Measurements from ENCODE around the gene ITGB6.

Gene ITGB6

GRCh38 chr2:160220545-160221009 is 20.5 kb upstream of the ITGB6 start:
- DNase-seq (ENCODE audit: low read depth in 1 of 2, low spot score in 1 of 2) = no peak
- H3K27ac ChIP-seq (replicated peaks) = no peak overlapping the region
- H3K27me3 ChIP-seq (ENCODE audit: insufficient read depth, poor library complexity, severe bottlenecking) = peaks cover 5% of the 10 kb centered on the region
- TF ChIP-seq, protein P1, sequence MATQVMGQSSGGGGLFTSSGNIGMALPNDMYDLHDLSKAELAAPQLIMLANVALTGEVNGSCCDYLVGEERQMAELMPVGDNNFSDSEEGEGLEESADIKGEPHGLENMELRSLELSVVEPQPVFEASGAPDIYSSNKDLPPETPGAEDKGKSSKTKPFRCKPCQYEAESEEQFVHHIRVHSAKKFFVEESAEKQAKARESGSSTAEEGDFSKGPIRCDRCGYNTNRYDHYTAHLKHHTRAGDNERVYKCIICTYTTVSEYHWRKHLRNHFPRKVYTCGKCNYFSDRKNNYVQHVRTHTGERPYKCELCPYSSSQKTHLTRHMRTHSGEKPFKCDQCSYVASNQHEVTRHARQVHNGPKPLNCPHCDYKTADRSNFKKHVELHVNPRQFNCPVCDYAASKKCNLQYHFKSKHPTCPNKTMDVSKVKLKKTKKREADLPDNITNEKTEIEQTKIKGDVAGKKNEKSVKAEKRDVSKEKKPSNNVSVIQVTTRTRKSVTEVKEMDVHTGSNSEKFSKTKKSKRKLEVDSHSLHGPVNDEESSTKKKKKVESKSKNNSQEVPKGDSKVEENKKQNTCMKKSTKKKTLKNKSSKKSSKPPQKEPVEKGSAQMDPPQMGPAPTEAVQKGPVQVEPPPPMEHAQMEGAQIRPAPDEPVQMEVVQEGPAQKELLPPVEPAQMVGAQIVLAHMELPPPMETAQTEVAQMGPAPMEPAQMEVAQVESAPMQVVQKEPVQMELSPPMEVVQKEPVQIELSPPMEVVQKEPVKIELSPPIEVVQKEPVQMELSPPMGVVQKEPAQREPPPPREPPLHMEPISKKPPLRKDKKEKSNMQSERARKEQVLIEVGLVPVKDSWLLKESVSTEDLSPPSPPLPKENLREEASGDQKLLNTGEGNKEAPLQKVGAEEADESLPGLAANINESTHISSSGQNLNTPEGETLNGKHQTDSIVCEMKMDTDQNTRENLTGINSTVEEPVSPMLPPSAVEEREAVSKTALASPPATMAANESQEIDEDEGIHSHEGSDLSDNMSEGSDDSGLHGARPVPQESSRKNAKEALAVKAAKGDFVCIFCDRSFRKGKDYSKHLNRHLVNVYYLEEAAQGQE (IDR thresholded peaks at IDR 0.05; ENCODE audit: insufficient replicate concordance, low read depth) = no peak
- TF ChIP-seq SPI1 (IDR thresholded peaks at IDR 0.05; ENCODE audit: borderline replicate concordance, low read depth) (no peak), GABPA (IDR thresholded peaks at IDR 0.05; ENCODE audit: low read depth) (no peak), CTCF (IDR thresholded peaks at IDR 0.05; ENCODE audit: insufficient read depth, low read length) (no peak), POLR2AphosphoS5 (IDR thresholded peaks at IDR 0.05; ENCODE audit: low read depth) (no peak)
- H3K4me3 ChIP-seq (replicated peaks; ENCODE audit: insufficient read depth, low read length) = no peak overlapping the region

- DNase-seq (ENCODE audit: low read depth in 1 of 2, low spot score in 1 of 2) = no peak
- Histone ChIP-seq H3K27ac (replicated peaks) (no peak overlapping the region), H3K27me3 (ENCODE audit: insufficient read depth, poor library complexity, severe bottlenecking) (peaks cover 7% of the 10 kb centered on the region), H3K4me3 (replicated peaks; ENCODE audit: insufficient read depth, low read length) (no peak overlapping the region)
- TF ChIP-seq, protein P1 (IDR thresholded peaks at IDR 0.05; ENCODE audit: insufficient replicate concordance, low read depth) = no peak
- TF ChIP-seq CTCF (IDR thresholded peaks at IDR 0.05; ENCODE audit: insufficient read depth, low read length) = no peak
- no peak for TF ChIP-seq POLR2AphosphoS5 (IDR thresholded peaks at IDR 0.05; ENCODE audit: low read depth)
- TF ChIP-seq GABPA (IDR thresholded peaks at IDR 0.05; ENCODE audit: low read depth) = no peak
- no peak for TF ChIP-seq SPI1 (IDR thresholded peaks at IDR 0.05; ENCODE audit: borderline replicate concordance, low read depth)
Observed at GRCh38 chr2:160220026-160220425, 20.0 kb upstream of the ITGB6 start.

DNA sequence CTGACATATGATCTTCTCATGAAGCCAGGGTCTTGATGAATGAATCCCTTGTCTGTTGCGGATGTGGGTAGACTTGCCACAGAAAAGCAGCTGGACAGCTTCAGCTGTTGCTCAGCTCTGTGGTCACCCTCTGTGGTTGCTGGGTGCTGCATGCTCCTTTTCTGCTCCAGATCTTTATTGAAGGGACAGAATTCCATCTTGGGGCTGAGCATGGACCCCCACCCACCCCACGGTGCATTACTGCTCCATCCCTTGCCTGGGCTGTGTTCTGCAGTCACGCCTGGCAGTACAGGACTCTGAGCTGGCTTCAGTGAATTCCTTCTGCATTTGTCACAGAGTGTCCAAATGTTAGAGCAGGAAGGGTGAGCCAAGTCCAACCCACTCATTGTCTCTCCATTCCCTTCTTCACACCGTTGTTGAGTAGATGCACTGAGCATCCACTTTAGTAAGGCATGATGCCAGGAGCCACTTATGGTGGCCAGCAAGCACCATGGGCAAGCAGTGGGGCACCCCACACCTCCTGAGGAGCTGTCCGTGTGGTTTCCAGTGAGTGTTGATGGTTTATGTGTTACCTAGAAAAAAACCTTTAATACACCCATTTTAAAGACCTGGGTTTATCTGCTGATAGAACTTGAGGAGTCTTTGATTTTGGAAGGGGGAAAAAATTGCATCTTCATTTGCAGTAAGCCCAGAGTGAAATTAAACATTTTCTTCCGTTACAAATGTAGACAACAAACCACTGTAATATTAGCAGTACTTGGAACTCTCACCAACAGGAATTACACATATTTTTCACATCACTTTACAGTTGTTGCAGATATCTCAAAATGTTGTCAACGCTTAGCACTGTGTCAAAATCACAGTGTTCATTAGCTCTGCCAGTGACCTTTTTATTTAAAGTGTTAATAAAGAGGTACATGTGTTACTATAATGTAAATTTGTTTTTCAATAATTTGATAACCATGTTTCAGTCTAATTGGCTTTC is 14.7 kb upstream of the ITGB6 start:
- no peak overlapping the region for H3K27ac ChIP-seq (replicated peaks)
- DNase-seq (ENCODE audit: low read depth in 1 of 2, low spot score in 1 of 2) = no peak

More for the DNA sequence above, 14.7 kb upstream of the ITGB6 start:
- peaks cover 7% of the 10 kb centered on the region for H3K27me3 ChIP-seq (ENCODE audit: insufficient read depth, poor library complexity, severe bottlenecking)
- H3K4me3 ChIP-seq (replicated peaks; ENCODE audit: insufficient read depth, low read length) = no peak overlapping the region
- TF ChIP-seq GABPA (IDR thresholded peaks at IDR 0.05; ENCODE audit: low read depth) (no peak), CTCF (IDR thresholded peaks at IDR 0.05; ENCODE audit: insufficient read depth, low read length) (no peak), POLR2AphosphoS5 (IDR thresholded peaks at IDR 0.05; ENCODE audit: low read depth) (no peak), SPI1 (IDR thresholded peaks at IDR 0.05; ENCODE audit: borderline replicate concordance, low read depth) (no peak)
- TF ChIP-seq, protein P1 (IDR thresholded peaks at IDR 0.05; ENCODE audit: insufficient replicate concordance, low read depth) = no peak
